GM19193 (cell line): ENCODE measurements around the gene MOK.

Experiments
- POLR2A ChIP-seq: IDR thresholded peaks from 4 replicates; pipeline ENCODE4 v1.6.1; 2011; ENCODE audit not compliant: insufficient read depth, insufficient read length; ENCODE audit errors: extremely low read depth

MOK gene

GRCh38 chr14:102304611-102305506, at the start of gene MOK:
TSS of gene MOK (minus strand) at chr14:102305164. CDS start at chr14:102304968, 196 bp downstream.
- TF ChIP-seq POLR2A: no peak

GRCh38 chr14:102353126-102353619, 48.2 kb upstream of the MOK start:
- TF ChIP-seq POLR2A: no peak

- TF ChIP-seq POLR2A: no peak
Observed at GRCh38 chr14:102352213-102352612, 47.2 kb upstream of the MOK start.

- no peak for TF ChIP-seq POLR2A
Observed at GRCh38 chr14:102351023-102351422, 46.1 kb upstream of the MOK start.

- no peak for TF ChIP-seq POLR2A
Observed at GRCh38 chr14:102348376-102348775, 43.4 kb upstream of the MOK start.

- TF ChIP-seq POLR2A: no peak
Observed at GRCh38 chr14:102346645-102347044, 41.7 kb upstream of the MOK start.

- no peak for TF ChIP-seq POLR2A
Observed at GRCh38 chr14:102345232-102345631, 40.3 kb upstream of the MOK start.

GRCh38 chr14:102344485-102344884, 39.5 kb upstream of the MOK start:
- TF ChIP-seq POLR2A: no peak

- TF ChIP-seq POLR2A: no peak
Observed at GRCh38 chr14:102344084-102344483, 39.1 kb upstream of the MOK start.

- TF ChIP-seq POLR2A: no peak
Observed at GRCh38 chr14:102342238-102342637, 37.3 kb upstream of the MOK start.

- no peak for TF ChIP-seq POLR2A
Observed at GRCh38 chr14:102341566-102341965, 36.6 kb upstream of the MOK start.

- TF ChIP-seq POLR2A: no peak
Observed at GRCh38 chr14:102338724-102339123, 33.8 kb upstream of the MOK start.

- no peak for TF ChIP-seq POLR2A
Observed at GRCh38 chr14:102335163-102335562, 30.2 kb upstream of the MOK start.

- TF ChIP-seq POLR2A: no peak
Observed at GRCh38 chr14:102333795-102334705, 29.1 kb upstream of the MOK start.

- no peak for TF ChIP-seq POLR2A
Observed at GRCh38 chr14:102333390-102333789, 28.4 kb upstream of the MOK start.

GRCh38 chr14:102330806-102331205, 25.8 kb upstream of the MOK start:
- TF ChIP-seq POLR2A: no peak

- TF ChIP-seq POLR2A: no peak
Observed at GRCh38 chr14:102326583-102326982, 21.6 kb upstream of the MOK start.
